Endothelial cell of umbilical vein (primary cell): Measurements from ENCODE around the gene EEF1A1. TPM values are rescaled to one million over a fixed set of nuclear protein-coding genes. Genes with fewer than 3 reads are reported as not detected.
"Not testable (repeated sequence)": the region's sequence is repeated elsewhere in the genome, so short reads cannot be mapped to it uniquely, and the experiment has no call there.

Source experiments
- BruUV-seq: library from RNA; stranded (reverse); fragments of 400-500 nt; replicated peaks from 2 replicates; lab custom pipeline; 2021; lab: Mats Ljungman, UMichigan
- CTCF ChIA-PET: fragments of 300-600, 350-600 bp; sonication (Branson Sonifier 250); formaldehyde crosslinking; loops from one replicate; lab custom pipeline; 2021; ENCODE audit warnings: antibody characterized with exemption, inconsistent platforms; lab: Charles Lee
- POLR2A ChIA-PET: fragments of 300-600, 350-600 bp; sonication (Branson Sonifier 250); formaldehyde crosslinking; loops from one replicate; lab custom pipeline; 2021; ENCODE audit warnings: antibody characterized with exemption, inconsistent platforms; lab: Charles Lee
- DNase-seq: peaks from one replicate; pipeline ENCODE4 v3.0.0-alpha.2; 2011; ENCODE audit warnings: low read depth, low spot score
- FAIRE-seq: peaks from 2 replicates; lab custom pipeline; 2011; peaks lifted over from hg19 to GRCh38; lab: Jason Lieb, UNC
- H2AFZ ChIP-seq: 2 replicates; pipeline ENCODE4 v1.6.0; 2012; ENCODE audit warnings: low read depth, low read length, control low read depth, inconsistent platforms
- H3K27ac ChIP-seq: 2 replicates; pipeline ENCODE4 v1.5.1; 2011; ENCODE audit warnings: low read depth, mild to moderate bottlenecking, control low read depth, low read length, moderate library complexity; ENCODE audit not compliant: insufficient read depth
- H3K27me3 ChIP-seq, 2 experiments: 2 replicates each; pipeline versions ENCODE4 v1.6.0 to v1.6.1; 2011; ENCODE audit warnings: low read length in 2 of 2, mixed read lengths in 1 of 2; ENCODE audit not compliant: control insufficient read depth in 2 of 2, insufficient read depth in 2 of 2
- H3K36me3 ChIP-seq, 2 experiments: 2 replicates in 1 of 2; 3 replicates in 1 of 2; pipeline ENCODE4 v1.5.1; 2011; ENCODE audit warnings: low read length in 2 of 2, mild to moderate bottlenecking in 1 of 2, moderate library complexity in 1 of 2; ENCODE audit not compliant: control insufficient read depth in 2 of 2, insufficient read depth in 2 of 2; ENCODE audit errors: extremely low read depth in 1 of 2
- H3K4me1 ChIP-seq: 3 replicates; pipeline ENCODE4 v1.5.1; 2011; ENCODE audit warnings: mild to moderate bottlenecking, low read length; ENCODE audit not compliant: control insufficient read depth, insufficient read depth; ENCODE audit errors: extremely low read depth
- H3K4me2 ChIP-seq: 2 replicates; pipeline ENCODE4 v1.6.1; 2011; ENCODE audit warnings: low read length, control low read depth, mixed read lengths; ENCODE audit not compliant: insufficient read depth
- H3K4me3 ChIP-seq, 3 experiments: fragments of 200-600 bp in 1 of 3; sonication (generic), shearing (Covaris generic) in 1 of 3; replicated peaks in 1 of 3; 2 replicates each; pipeline ENCODE4 v1.5.1; 2011 to 2016; ENCODE audit warnings: control low read depth in 3 of 3, low read length in 3 of 3, mild to moderate bottlenecking in 2 of 3, inconsistent platforms in 1 of 3, low read depth in 1 of 3, moderate library complexity in 1 of 3; ENCODE audit not compliant: insufficient read depth in 1 of 3
- H3K79me2 ChIP-seq: 2 replicates; pipeline ENCODE4 v1.6.0; 2012; ENCODE audit warnings: low read length, inconsistent platforms; ENCODE audit not compliant: control insufficient read depth, insufficient read depth
- H3K9ac ChIP-seq: replicated peaks from 2 replicates; pipeline ENCODE3; 2011; ENCODE audit warnings: low read length, control low read depth; ENCODE audit not compliant: insufficient read depth; ENCODE audit errors: extremely low read depth
- H3K9me1 ChIP-seq: replicated peaks from 3 replicates; pipeline ENCODE4 v1.6.0; 2011; ENCODE audit warnings: mild to moderate bottlenecking, low read length; ENCODE audit not compliant: control insufficient read depth, insufficient read depth; ENCODE audit errors: extremely low read depth
- H3K9me3 ChIP-seq: replicated peaks from 2 replicates; pipeline ENCODE4 v1.5.1; 2012; ENCODE audit warnings: low read length, inconsistent platforms; ENCODE audit not compliant: control insufficient read depth, insufficient read depth
- H4K20me1 ChIP-seq: replicated peaks from 2 replicates; pipeline ENCODE3; 2011; ENCODE audit warnings: mild to moderate bottlenecking, low read length; ENCODE audit not compliant: control insufficient read depth, insufficient read depth; ENCODE audit errors: extremely low read depth
- GATA2 ChIP-seq: IDR thresholded peaks from 2 replicates; pipeline ENCODE4 v1.7.0; 2011; ENCODE audit warnings: low read depth, mild to moderate bottlenecking, moderate library complexity, mixed read lengths, low read length; ENCODE audit not compliant: insufficient read length, insufficient read depth
- POLR2A ChIP-seq: IDR thresholded peaks from 2 replicates; pipeline ENCODE4 v1.6.1; 2012; ENCODE audit warnings: low read depth, mild to moderate bottlenecking, control low read depth, low read length
- POLR2AphosphoS5 ChIP-seq: IDR thresholded peaks from 2 replicates; pipeline ENCODE4 v1.6.1; 2012; ENCODE audit warnings: low read depth, mild to moderate bottlenecking, control low read depth, low read length, moderate library complexity; ENCODE audit not compliant: insufficient read depth
- dilution Hi-C: fragments of 300-500 bp; cut with MboI; formaldehyde crosslinking; loops from one replicate; pipeline ENCODE4 v1.15.0; 2019; ENCODE audit warnings: low sequenced_read_pairs; ENCODE audit not compliant: extremely low pct_ligation_motif_present
- intact Hi-C: fragments of 100-400 bp; cut with micrococcal nuclease; formaldehyde crosslinking; loops from one replicate; pipeline ENCODE4 v1.10.0; 2022
- polyA plus RNA-seq, 4 experiments: library from polyadenylated mRNA; depleted of rRNA in 3 of 4; stranded (reverse) in 3 of 4; unstranded in 1 of 4; fragments of >200 nt; gene quantifications; 2 replicates each; pipeline versions ENCODE4 v1.2.1 to v1.2.3, GENCODE V29; 2011 to 2012; ENCODE audit warnings: missing spikeins in 1 of 4
- total RNA-seq: library from RNA; stranded (reverse); gene quantifications from 2 replicates; pipeline ENCODE4 v1.2.3, GENCODE V29; 2021
- TF ChIP-seq, protein P1 (sequence below), 2 donors: IDR thresholded peaks; 1 replicate in 1 of 2; 2 replicates in 1 of 2; pipeline ENCODE4 v1.5.1; 2011; ENCODE audit warnings: low read length in 2 of 2, mild to moderate bottlenecking in 2 of 2, moderate library complexity in 2 of 2, control low read depth in 1 of 2, inconsistent platforms in 1 of 2, low read depth in 1 of 2; ENCODE audit not compliant: insufficient read depth in 1 of 2; ENCODE audit errors: extremely low read depth in 1 of 2

The EEF1A1 gene
- total and polyA plus RNA-seq, 2 donors (not counting 3 experiments of a cell fraction or from before 2014, with no cell fraction given) = 9,186 to 11,104 TPM

DNA sequence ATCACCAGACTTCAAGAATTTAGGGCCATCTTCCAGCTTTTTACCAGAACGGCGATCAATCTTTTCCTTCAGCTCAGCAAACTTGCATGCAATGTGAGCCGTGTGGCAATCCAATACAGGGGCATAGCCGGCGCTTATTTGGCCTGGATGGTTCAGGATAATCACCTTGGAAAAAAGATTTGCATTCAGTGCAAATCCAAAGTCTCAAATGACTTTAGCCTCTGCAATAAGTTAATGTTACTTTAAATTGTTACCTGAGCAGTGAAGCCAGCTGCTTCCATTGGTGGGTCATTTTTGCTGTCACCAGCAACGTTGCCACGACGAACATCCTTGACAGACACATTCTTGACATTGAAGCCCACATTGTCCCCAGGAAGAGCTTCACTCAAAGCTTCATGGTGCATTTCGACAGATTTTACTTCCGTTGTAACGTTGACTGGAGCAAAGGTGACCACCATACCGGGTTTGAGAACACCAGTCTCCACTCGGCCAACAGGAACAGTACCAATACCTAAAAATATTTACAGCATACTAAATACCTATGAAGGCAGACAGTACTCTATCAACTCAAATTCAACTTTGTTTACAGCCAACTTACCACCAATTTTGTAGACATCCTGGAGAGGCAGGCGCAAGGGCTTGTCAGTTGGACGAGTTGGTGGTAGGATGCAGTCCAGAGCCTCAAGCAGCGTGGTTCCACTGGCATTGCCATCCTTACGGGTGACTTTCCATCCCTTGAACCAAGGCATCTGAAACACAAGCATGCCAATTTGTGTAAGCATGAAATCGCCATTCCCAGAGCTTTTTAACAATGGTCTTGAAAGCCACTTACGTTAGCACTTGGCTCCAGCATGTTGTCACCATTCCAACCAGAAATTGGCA, 2.5 kb downstream of the EEF1A1 start:
- H4K20me1 ChIP-seq, H3K9me3 ChIP-seq, H3K27me3 ChIP-seq, H2AFZ ChIP-seq, intact Hi-C loops, BruUV-seq, H3K9me1 ChIP-seq, FAIRE-seq: not testable (repeated sequence)
- dilution Hi-C loops = loop anchor here (10.0 kb wide), 1 partner anchor 66 kb away; no protein-coding TSS in a partner anchor
- Histone ChIP-seq H3K9ac (peak overlapping the region; percentile 99), H3K36me3 (peaks cover 15 to 33% of the 10 kb centered on the region in 2 experiments), H3K4me3 (peak overlapping the region; percentile 35 to 99 (median 85)), H3K79me2 (peaks cover 46% of the 10 kb centered on the region), H3K27ac (peak overlapping the region; percentile 35), H3K4me2 (peak overlapping the region; percentile 95), H3K4me1 (peaks cover 28% of the 10 kb centered on the region)
- ChIA-PET CTCF (interaction anchor here (10.6 kb wide), 1 partner anchor 93 kb away, joined by 113 read pairs; no protein-coding TSS in a partner anchor), POLR2A (interaction anchor here (0.6 to 3.7 kb wide), 2 partner anchors 62 kb away, joined by 4 to 74 read pairs; no protein-coding TSS in a partner anchor)
- peak; percentile 24 for DNase-seq

DNA sequence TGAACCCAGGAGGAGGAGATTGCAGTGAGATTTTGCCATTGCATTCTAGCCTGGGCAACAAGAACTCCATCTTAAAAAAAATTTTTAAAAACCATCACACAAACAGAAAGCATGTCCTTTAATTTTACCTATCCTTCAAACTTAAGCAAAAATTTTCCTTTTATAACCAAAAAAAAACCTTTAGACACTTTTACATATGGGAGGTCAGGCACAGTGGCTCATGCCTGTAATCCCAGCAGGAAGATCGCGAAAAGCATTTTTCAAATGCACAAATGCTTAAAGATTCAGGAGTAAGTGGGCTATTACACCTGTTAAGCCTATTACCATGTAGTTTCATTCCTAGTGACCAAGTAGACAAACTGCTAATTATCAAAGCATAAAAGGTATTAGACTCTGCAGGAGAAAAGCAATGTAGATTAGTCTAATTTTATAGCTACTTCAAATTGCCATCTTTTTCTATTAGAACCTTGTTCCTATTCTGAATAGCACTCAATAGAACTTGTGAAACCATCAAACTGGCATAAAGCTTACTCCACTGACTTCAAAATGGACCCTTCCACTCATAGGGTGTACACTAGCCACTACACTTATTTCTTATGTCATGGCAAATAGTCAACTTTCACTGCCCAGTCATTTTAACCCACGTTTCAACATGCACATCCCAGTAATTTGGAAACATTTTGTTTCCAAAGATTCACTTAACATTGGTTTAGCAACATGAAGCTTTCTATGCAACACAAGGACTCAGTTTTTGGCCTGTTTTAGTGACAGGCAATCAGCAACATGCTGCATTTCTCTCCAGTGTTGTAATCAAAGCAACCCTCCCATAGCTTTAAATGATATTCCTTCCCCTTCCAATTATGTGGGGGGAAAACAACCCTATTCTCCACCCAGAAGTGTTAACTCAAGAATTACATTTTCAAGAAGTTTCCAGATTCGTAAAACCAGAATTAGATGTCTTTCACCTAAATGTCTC, 4.0 kb downstream of the EEF1A1 start:
- peak overlapping the region; percentile 39 for H3K9ac ChIP-seq
- intact Hi-C loops (no loop called here), dilution Hi-C loops (loop anchor here (10.0 kb wide), 1 partner anchor 68 kb away; no protein-coding TSS in a partner anchor)
- CTCF ChIA-PET = interaction anchor here (1.1 to 10.6 kb wide), 4 partner anchors 64 to 136 kb away, joined by 3 to 113 read pairs (median 18); no protein-coding TSS in a partner anchor
- POLR2A ChIA-PET = interaction anchor here (1.6 kb wide), 1 partner anchor 63 kb away, joined by 7 read pairs; no protein-coding TSS in a partner anchor
- TF ChIP-seq, protein P1, sequence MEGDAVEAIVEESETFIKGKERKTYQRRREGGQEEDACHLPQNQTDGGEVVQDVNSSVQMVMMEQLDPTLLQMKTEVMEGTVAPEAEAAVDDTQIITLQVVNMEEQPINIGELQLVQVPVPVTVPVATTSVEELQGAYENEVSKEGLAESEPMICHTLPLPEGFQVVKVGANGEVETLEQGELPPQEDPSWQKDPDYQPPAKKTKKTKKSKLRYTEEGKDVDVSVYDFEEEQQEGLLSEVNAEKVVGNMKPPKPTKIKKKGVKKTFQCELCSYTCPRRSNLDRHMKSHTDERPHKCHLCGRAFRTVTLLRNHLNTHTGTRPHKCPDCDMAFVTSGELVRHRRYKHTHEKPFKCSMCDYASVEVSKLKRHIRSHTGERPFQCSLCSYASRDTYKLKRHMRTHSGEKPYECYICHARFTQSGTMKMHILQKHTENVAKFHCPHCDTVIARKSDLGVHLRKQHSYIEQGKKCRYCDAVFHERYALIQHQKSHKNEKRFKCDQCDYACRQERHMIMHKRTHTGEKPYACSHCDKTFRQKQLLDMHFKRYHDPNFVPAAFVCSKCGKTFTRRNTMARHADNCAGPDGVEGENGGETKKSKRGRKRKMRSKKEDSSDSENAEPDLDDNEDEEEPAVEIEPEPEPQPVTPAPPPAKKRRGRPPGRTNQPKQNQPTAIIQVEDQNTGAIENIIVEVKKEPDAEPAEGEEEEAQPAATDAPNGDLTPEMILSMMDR (IDR thresholded peaks at IDR 0.05; ENCODE audit: extremely low read depth in 1 of 2, insufficient read depth in 1 of 2, low read depth in 1 of 2, low read length in 2 of 2) = no peak
- TF ChIP-seq GATA2 (no peak), POLR2AphosphoS5 (peak; percentile 73), POLR2A (peak; percentile 70)
- H3K27me3 ChIP-seq = no peaks in the 10 kb centered on the region
- peak overlapping the region; percentile 87 for H3K4me2 ChIP-seq
- H2AFZ ChIP-seq = no peak overlapping the region
- H3K4me1 ChIP-seq = peaks cover 16% of the 10 kb centered on the region
- peaks cover 42% of the 10 kb centered on the region for H3K79me2 ChIP-seq
- H3K27ac ChIP-seq = peak overlapping the region; percentile 28
- peak; percentile 14 for DNase-seq
- no peaks in the 10 kb centered on the region for H3K9me1 ChIP-seq
- H3K4me3 ChIP-seq = peak overlapping the region; percentile 3 to 70 (median 11)
- peaks cover 15 to 33% of the 10 kb centered on the region in 2 experiments for H3K36me3 ChIP-seq
- FAIRE-seq = no peak
- no TSS peak for BruUV-seq
- no peaks in the 10 kb centered on the region for H3K9me3 ChIP-seq
- H4K20me1 ChIP-seq = peaks cover 10% of the 10 kb centered on the region
